Testis (tissue), 2 donors: ENCODE results near the gene MEAF6.

ENCODE experiments used
- CTCF ChIP-seq, 3 experiments: fragments of 450-650 bp in 2 of 3; fragments of 200-600 bp in 1 of 3; sonication (generic) in 1 of 3; IDR thresholded peaks; one replicate each; pipeline ENCODE4 v1.5.1; 2016 to 2019; ENCODE audit warnings: antibody characterized with exemption in 3 of 3, mild to moderate bottlenecking in 2 of 3, moderate library complexity in 1 of 3
- POLR2A ChIP-seq: fragments of 450-650 bp; IDR thresholded peaks from one replicate; pipeline ENCODE4 v1.6.1; 2017; ENCODE audit warnings: antibody characterized with exemption, mild to moderate bottlenecking, moderate library complexity

GRCh38 chr1:37558411-37558810 lies 43.8 kb upstream of the MEAF6 start:
- no peak for TF ChIP-seq POLR2A
- no peak for TF ChIP-seq CTCF (IDR thresholded peaks at IDR 0.05)
